ENCODE results near the gene PELI3.

DNA sequence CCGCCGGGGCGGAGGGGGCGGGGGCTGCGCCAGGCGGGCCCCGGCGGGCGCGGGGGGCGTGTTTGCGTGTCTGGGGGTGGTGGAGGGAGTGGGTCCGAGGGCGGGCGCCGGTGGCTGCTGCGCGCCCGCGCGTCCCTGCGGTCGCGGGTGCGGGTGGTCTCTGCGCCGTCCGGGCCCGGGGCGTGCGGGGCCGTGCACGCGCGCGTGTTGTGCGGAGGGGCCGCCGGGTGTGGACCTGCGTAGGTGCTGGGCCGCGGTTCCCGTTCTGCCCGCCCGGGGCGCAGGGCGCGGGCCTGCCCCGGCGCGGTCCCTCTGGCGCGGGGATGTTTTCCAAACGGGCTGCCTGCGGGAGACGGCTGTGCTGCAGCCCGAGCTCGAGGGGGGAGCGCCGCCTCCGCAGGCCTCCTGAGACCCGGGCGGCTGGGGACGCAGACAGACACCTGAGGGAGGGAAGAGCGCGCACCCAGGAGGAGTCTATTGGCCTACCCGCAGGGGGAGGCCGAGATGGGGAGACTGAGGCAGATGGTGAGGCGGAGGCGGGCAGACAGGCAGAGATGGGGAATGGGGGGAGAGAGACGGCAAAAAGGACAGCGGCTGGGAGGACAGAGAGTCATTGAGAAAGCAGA lies 442 bp downstream of the PELI3 start:
- TF ChIP-seq, protein P1, sequence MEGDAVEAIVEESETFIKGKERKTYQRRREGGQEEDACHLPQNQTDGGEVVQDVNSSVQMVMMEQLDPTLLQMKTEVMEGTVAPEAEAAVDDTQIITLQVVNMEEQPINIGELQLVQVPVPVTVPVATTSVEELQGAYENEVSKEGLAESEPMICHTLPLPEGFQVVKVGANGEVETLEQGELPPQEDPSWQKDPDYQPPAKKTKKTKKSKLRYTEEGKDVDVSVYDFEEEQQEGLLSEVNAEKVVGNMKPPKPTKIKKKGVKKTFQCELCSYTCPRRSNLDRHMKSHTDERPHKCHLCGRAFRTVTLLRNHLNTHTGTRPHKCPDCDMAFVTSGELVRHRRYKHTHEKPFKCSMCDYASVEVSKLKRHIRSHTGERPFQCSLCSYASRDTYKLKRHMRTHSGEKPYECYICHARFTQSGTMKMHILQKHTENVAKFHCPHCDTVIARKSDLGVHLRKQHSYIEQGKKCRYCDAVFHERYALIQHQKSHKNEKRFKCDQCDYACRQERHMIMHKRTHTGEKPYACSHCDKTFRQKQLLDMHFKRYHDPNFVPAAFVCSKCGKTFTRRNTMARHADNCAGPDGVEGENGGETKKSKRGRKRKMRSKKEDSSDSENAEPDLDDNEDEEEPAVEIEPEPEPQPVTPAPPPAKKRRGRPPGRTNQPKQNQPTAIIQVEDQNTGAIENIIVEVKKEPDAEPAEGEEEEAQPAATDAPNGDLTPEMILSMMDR (IDR thresholded peaks at IDR 0.05), result peak; percentile 70
- TF ChIP-seq EZH2 (IDR thresholded peaks at IDR 0.05; ENCODE audit: borderline replicate concordance, insufficient read depth, low read depth, low read length, poor library complexity, severe bottlenecking), result no peak
